GM19351 (cell line): ENCODE measurements around the gene KRTAP9-1.
"Not testable (repeated sequence)": the region's sequence is repeated elsewhere in the genome, so short reads cannot be mapped to it uniquely, and the experiment has no call there.

Experiments
- ATAC-seq: cut with Tn5 transposase; IDR thresholded peaks from one replicate; pipeline ENCODE4 v1.9.1; 2021; ENCODE audit warnings: mild to moderate bottlenecking, moderate library complexity; ENCODE audit not compliant: unreplicated experiment

Gene KRTAP9-1

GRCh38 chr17:41189837-41190318 lies at the start of gene KRTAP9-1:
Gene KRTAP9-1 (plus strand): TSS chr17:41189887. CDS start chr17:41189887, 0 bp downstream.
- not testable (repeated sequence) for ATAC-seq

DNA sequence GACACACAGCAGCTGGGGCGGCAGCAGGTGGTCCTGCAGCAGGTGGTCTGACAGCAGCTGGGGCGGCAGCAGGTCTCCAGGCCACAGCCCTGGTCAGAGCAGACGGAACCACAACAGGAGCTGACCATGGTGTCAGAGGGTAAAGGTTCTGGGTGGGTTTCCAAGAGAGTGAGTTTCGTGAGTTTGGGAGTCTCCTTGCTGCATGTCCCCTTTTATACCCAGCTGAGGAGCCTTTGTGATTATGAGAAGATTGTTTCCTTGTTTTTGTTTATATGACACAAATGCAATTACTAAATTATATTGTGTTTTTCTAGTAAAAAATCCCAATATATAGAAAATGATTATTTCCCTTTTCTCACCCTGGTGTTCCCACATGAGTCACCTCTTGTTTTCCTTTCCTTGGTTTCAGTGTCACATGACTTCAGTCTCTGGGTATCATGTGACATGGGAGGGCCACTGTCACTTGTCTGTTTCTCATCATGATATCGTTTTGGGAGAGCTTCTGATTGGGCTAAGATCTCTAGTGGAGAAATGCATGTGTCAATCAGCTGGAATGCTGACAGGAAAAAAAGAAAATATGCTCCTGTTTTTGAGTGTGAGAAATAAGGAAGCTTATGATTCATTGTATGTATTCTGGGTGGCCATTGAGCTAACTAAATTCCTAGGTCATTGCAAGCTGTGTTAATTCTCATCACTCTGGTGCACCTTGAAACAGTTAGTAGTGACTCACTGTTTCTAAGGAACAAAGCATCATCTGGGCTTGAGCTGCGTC lies 49.1 kb upstream of the KRTAP9-1 start, which contains the start of gene KRTAP4-6:
KRTAP4-6 (minus strand) TSS at position 185 of the 772 bp plus-strand sequence; CDS start at position 128, 57 bp downstream.
- ATAC-seq: no peak

DNA sequence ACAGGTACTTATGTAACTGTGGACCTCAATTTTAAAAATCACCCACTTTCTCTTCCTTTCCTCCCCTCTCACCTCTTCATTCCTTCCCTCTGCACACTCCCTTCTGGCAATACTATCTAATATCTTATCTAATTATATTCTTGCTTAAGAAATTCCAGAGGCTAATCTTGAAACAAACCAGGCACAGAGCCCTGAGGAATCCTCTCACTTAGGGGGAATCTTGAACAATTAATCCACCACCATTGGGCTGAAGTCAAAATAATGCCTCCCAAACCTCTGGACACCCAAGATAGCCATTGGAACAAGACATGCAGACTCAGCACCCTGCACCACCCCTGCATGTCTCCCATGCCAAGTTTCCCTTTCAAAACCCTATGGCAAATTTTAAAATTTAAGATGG lies 48.3 kb upstream of the KRTAP9-1 start:
- no peak for ATAC-seq

DNA sequence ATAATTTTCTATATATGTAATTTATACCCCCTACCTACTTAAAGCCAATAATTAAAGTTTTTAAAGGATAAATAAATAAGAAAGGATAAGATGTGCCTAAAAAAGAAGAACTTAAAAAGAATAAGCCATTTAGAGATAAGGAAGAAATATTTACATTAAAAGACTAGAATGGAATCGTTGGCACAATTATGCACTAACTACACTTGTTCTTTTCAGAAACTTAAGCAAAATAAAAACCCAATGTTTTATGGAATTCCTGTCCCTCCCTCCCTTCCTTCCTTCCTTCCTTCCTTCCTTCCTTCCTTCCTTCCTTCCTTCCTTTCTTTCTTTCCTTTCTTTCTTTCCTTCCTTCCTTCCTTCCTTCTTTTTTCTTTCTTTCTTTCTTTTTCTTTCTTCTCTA lies 44.8 kb upstream of the KRTAP9-1 start:
- no peak for ATAC-seq

GRCh38 chr17:41145261-41145660 lies 44.4 kb upstream of the KRTAP9-1 start:
- no peak for ATAC-seq

DNA sequence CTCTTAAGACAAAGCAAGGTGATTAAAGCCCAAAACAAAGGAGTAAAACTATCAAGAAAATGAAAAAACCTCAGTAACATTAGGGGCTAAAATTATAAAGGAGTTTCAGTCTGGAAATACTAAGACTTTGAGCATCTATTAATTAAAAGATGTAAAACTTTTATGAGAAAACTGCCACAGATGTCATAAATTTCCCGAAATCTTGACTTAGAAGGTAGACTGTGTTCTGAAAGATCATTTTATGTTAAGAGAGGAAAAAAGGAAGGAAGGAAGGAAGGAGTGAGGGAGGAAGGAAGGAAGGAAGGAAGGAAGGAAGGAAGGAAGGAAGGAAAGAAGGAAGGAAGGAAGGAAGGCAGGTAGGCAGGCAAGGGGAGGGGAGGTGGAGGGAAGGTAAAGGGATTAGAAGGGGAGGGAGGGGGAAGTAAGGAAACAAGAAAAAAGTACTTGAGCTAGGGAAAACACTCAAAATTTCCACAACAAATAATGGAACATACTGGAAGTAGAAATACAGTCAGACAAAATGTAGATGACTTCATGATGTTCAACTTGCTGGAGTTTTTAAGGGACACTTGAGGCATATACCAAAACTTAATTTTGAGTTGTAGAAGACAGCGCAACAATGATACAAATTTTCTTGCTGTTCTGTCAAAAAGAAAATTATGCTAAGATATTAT lies 42.0 kb upstream of the KRTAP9-1 start:
- ATAC-seq: no peak

DNA sequence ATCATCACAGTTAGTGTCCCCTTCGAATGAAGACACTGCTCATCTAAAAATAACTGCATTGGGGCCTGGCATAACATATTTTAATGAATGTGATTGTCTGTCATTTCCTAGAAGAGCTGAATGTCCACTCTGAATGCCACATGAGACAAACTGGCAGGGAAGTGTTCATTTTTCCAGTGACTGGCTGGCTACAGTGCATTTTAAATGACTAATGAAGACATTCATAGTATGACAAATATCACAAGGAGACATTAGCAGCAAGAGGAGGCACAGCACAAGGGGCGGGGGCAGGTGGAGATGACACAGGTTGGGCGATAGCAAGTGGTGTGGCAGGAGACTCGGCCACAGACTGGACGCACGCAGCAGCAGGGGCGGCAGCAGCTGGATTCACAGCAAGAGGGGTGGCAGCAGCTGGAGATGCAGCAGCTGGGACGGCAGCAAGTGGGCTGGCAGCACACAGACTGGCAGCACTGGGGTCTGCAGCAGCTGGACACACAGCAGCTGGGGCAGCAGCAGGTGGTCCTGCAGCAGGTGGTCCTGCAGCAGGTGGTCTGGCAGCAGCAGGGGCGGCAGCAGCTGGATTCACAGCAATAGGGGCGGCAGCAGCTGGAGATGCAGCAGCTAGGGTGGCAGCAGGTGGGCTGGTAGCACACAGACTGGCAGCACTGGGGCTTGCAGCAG lies 40.6 kb upstream of the KRTAP9-1 start:
- ATAC-seq: not testable (repeated sequence)

DNA sequence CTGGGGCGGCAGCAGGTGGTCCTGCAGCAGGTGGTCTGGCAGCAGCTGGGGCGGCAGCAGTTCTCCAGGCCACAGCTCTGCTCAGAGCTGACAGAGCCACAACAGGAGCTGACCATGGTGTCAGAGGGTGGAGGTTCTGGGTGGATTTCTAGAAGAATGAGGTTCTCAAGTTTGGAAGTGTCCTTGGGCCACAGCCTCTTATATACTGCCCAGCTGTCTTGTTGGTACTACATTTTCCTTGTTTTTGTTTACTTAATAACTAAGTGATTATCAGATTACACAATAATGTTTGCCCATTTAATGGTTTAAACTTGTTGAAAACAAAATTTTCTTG lies 40.1 kb upstream of the KRTAP9-1 start, which contains the start of gene KRTAP4-5:
KRTAP4-5 (minus strand) TSS at position 174 of the 334 bp plus-strand sequence; CDS start at position 116, 58 bp downstream.
- ATAC-seq: no peak

- no peak for ATAC-seq
Observed at GRCh38 chr17:41150026-41150425, 39.7 kb upstream of the KRTAP9-1 start.

GRCh38 chr17:41151525-41151924 lies 38.2 kb upstream of the KRTAP9-1 start:
- no peak for ATAC-seq

DNA sequence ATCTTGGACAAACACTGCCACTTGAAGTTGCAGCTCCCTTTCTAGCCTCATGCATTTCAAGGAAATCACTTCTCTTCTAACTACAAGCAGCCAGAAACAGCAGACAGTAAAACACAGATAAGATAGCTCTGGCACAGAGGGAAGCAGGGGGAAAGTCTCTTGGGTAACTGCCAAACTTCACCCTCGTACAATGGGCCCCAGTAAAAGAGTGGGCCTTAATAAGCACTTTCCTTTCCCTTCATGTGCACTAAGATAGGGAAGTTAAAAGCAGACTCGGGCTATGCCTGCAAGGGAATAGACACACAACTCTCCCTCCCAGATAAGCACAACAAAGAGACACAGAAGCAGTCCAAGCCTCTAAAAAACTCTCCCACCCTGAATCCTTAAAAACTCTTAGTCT lies 35.8 kb upstream of the KRTAP9-1 start:
- ATAC-seq: no peak

DNA sequence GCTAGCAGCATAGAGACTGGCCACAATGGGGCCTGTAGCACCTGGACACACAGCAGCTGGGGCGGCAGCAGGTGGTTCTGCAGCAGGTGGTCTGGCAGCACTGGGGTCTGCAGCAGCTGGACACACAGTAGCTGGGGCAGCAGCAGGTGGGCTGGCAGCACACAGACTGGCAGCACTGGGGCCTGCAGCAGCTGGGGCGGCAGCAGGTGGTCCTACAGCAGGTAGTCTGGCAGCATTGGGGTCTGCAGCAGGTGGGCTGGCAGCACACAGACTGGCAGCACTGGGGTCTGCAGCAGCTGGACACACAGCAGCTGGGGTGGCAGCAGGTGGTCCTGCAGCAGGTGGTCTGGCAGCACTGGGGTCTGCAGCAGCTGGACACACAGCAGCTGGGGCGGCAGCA lies 29.5 kb upstream of the KRTAP9-1 start:
- ATAC-seq: not testable (repeated sequence)

DNA sequence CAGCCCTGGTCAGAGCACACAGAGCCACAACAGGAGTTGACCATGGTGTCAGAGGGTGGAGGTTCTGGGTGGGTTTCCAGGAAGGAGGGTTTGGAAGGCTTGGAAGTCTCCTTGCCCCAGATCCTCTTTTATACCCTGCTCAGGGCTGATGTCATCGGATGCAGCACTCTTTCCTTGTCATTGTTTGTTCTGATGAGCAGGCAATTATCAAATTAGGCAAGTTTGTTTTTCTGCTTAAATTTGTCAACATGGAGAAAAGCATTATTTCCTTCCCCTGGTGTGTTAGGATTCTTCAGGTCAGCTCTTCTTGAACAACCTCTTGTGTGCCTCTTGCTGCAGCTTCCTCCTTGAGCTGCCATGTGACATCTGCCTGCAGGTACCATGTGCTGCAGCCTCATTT lies 29.0 kb upstream of the KRTAP9-1 start, which contains the start of gene KRTAP4-4:
KRTAP4-4 (minus strand) TSS at position 101 of the 400 bp plus-strand sequence; CDS start at position 44, 57 bp downstream.
- ATAC-seq: no peak

DNA sequence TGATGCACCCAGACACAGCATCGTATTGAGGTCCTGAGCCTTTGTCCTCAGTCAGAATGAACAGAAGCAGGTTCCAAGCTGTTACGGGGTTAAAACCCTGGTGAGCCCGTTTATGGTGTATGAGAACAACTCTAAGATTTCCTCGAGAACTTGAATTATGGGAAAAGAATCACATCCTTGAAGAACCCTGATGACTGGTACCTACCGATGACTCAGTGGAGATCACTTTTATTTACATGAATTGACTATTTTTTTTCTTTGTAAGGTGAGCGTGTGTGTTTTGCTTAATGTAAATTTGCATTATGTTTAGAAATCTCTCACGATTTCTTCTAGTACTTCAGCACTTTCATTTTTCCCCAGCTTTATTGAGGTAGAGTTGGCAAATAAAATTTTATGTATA lies 25.9 kb upstream of the KRTAP9-1 start:
- ATAC-seq: no peak

DNA sequence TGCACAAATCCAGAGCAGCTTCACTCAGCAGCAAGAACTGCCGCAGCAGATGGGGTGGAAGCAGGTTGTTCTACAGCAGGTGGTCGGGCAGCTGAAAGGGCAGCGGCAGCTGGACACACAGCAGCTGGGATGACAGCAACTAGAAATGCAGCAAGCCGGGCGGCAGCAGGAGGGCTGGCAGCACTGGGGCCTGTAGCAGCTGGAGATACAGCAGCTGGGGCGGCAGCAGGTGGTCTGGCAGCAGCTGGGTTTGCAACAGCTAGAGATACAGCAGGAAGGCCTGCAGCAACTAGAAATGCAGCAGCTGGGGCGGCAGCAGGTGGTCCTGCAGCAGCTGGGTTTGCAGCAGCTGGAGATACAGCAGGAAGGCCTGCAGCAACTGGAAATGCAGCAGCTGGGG lies 22.1 kb upstream of the KRTAP9-1 start:
- no peak for ATAC-seq

DNA sequence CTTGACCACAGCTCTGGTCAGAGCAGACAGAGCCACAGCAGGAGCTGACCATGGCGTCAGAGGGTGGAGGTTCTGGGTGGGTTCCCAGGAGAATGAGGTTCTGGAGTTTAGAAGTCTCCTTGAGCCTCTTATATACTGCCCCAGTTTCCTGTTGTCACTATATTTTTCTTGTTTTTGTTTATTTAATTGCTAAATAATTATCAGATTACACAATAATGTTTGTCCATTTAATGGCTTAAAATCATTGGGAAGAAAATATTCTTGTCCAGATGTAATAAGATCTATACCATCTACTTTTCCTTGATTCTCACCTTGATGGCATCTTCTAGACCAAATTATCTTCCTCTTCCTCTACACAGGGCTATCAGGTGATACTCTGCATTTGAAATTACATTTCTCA lies 21.6 kb upstream of the KRTAP9-1 start, which contains the start of gene KRTAP4-3:
KRTAP4-3 (minus strand) TSS at position 101 of the 400 bp plus-strand sequence; CDS start at position 52, 49 bp downstream.
- ATAC-seq: no peak

DNA sequence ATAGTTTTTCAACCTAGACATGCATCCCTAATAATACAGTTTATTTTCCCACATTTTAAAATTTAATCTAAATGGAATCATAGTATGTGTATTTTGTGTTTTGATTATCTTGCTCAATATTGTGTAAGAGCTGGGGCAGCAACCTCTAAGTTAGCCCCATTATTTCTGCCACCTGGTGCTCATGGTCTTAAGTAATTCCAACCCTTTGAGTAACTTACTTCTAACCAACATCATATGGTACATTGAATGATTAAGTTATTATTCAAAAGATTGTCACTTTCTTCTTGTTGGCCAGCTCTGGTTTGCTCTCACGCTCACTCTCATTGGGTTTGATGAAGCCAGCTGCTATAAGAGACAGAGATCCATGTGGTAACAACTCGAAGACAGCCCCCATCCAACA lies 17.8 kb upstream of the KRTAP9-1 start:
- ATAC-seq: no peak

- ATAC-seq: no peak
Observed at GRCh38 chr17:41176744-41177387, 12.8 kb upstream of the KRTAP9-1 start.

- ATAC-seq: no peak
Observed at GRCh38 chr17:41177727-41178271, 11.9 kb upstream of the KRTAP9-1 start, which contains the start of gene KRTAP4-2. Gene KRTAP4-2 (minus strand): TSS chr17:41178221. CDS start chr17:41178164, 57 bp downstream.

- no peak for ATAC-seq
Observed at GRCh38 chr17:41178341-41178740, 11.3 kb upstream of the KRTAP9-1 start.
